ENCODE data around the gene LMTK3. TPM values are rescaled to one million over a fixed set of nuclear protein-coding genes. Genes with fewer than 3 reads are reported as not detected.
A peak's percentile ranks its signal among the peaks of the same experiment; 100 is the strongest.

LMTK3 gene
- total and polyA plus RNA-seq, 8 donors, result 0.45 to 23.5 (median 1.4) TPM; not detected in 1

DNA sequence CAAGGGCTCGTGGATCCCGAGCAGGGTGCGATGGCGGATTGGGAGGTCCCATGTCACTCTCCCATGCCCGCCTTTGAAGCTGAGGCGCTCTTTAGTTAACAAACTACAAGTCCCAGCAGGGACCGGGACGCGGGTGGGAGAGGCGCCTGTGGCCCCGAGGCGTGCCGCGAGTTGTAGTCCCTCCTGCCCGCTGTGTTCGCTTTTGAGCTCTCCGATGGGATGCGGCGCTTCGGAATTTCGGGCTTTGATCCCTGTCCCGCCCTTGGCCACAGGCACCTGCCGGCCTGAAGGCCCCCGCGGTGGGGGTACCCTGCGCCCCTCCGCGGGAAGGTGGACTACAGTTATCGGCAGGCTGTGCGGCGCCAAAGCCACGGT, 31.5 kb downstream of the LMTK3 start:
- H3K4me1 ChIP-seq, result peaks cover 7 to 31% (median 21%) of the 10 kb centered on the region in 4 donors
- peaks cover 37 to 45% (median 44%) of the 10 kb centered on the region in 4 donors for H3K36me3 ChIP-seq
- peak; percentile 49 to 84 for DNase-seq
- 9 to 22% (median 12%) methylated on average over 25 to 32 of the region's 32 CpGs for WGBS, 5 donors
- TF ChIP-seq CTCF (IDR thresholded peaks at IDR 0.05), result no peak
- TF ChIP-seq EP300 (IDR thresholded peaks at IDR 0.05), result no peak
- no peak for TF ChIP-seq POLR2A (IDR thresholded peaks at IDR 0.05)
- peak; percentile 12 to 64 (median 13) for TF ChIP-seq POLR2AphosphoS5 (IDR thresholded peaks at IDR 0.05)
- peak overlapping the region; percentile 45 to 56 (median 50) for H3K4me3 ChIP-seq
- no peaks in the 10 kb centered on the region for H3K9me3 ChIP-seq
- H3K27me3 ChIP-seq, result no peaks in the 10 kb centered on the region
- H3K27ac ChIP-seq, result peak overlapping the region; percentile 78 to 90 (median 83)
- intact Hi-C loops (cut with DNase I; ENCODE audit: low total_unique reads), result no loop called here

- H3K27ac ChIP-seq, result peak overlapping the region; percentile 14 to 90 (median 83)
- H3K27me3 ChIP-seq, result no peaks in the 10 kb centered on the region
- DNase-seq, result peak in 1 of 2 donors; percentile 32
- WGBS, 5 donors, result 68 to 79% (median 71%) methylated on average over 6 to 7 of the region's 7 CpGs
- intact Hi-C loops (cut with DNase I; ENCODE audit: low total_unique reads), result no loop called here
- H3K9me3 ChIP-seq, result no peaks in the 10 kb centered on the region
- peak overlapping the region in 1 of 4 donors; percentile 50 for H3K4me3 ChIP-seq
- TF ChIP-seq CTCF (IDR thresholded peaks at IDR 0.05), result no peak
- peaks cover 42 to 50% (median 49%) of the 10 kb centered on the region in 4 donors for H3K36me3 ChIP-seq
- peaks cover 7 to 31% (median 21%) of the 10 kb centered on the region in 4 donors for H3K4me1 ChIP-seq
These were observed 31.9 kb downstream of the LMTK3 start for GRCh38 chr19:48479686-48480085.

DNA sequence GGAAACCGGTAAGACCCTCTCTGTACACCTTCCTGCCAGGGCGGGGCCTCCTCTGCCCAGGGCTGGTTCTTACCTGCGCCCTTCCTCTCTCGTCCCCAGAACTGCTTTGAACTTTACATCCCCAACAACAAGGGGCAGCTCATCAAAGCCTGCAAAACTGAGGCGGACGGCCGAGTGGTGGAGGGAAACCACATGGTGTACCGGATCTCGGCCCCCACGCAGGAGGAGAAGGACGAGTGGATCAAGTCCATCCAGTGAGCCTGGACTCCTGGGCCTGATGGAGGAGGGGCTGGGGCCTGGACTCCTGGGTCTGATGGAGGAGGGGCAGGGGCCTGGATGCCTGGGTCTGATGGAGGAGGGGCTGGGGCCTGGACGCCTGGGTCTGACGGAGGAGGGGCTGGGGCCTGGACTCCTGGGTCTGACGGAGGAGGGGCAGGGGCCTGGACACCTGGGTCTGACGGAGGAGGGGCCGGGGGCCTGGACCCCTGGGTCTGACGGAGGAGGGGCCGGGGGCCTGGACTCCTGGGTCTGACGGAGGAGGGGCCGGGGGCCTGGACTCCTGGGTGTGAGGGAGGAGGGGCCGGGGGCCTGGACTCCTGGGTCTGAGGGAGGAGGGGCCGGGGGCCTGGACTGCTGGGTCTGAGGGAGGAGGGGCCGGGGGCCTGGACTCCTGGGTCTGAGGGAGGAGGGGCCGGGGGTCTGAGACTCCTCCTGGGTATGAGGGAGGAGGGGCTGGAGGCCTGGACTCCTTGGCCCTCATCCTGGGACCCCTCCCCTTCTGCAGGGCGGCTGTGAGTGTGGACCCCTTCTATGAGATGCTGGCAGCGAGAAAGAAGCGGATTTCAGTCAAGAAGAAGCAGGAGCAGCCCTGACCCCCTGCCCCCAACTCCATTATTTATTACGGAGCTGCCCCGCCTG, 33.0 kb downstream of the LMTK3 start:
- intact Hi-C loops (cut with DNase I; ENCODE audit: low total_unique reads), result no loop called here
- Histone ChIP-seq H3K4me1 (peaks cover 7 to 31% (median 21%) of the 10 kb centered on the region in 4 donors), H3K36me3 (peaks cover 53 to 61% (median 60%) of the 10 kb centered on the region in 4 donors), H3K9me3 (no peaks in the 10 kb centered on the region), H3K4me3 (no peak overlapping the region), H3K27ac (peak overlapping the region in 1 of 5 donors; percentile 90), H3K27me3 (no peaks in the 10 kb centered on the region)
- no peak for DNase-seq
- TF ChIP-seq EP300 (IDR thresholded peaks at IDR 0.05) (no peak), POLR2A (IDR thresholded peaks at IDR 0.05) (no peak), POLR2AphosphoS5 (IDR thresholded peaks at IDR 0.05) (no peak), CTCF (IDR thresholded peaks at IDR 0.05) (no peak)
- 81 to 89% (median 84%) methylated on average over 17 to 29 of the region's 29 CpGs for WGBS, 5 donors

GRCh38 chr19:48477698-48478338, 33.8 kb downstream of the LMTK3 start:
- Histone ChIP-seq H3K27ac (peak overlapping the region in 1 of 5 donors; percentile 17), H3K36me3 (peaks cover 61 to 69% (median 68%) of the 10 kb centered on the region in 4 donors), H3K4me1 (peaks cover 7 to 34% (median 21%) of the 10 kb centered on the region in 4 donors), H3K9me3 (no peaks in the 10 kb centered on the region), H3K27me3 (no peaks in the 10 kb centered on the region), H3K4me3 (no peak overlapping the region)
- intact Hi-C loops (cut with DNase I; ENCODE audit: low total_unique reads), result no loop called here
- DNase-seq, result no peak
- TF ChIP-seq POLR2A (IDR thresholded peaks at IDR 0.05) (no peak), CTCF (IDR thresholded peaks at IDR 0.05) (no peak), EP300 (IDR thresholded peaks at IDR 0.05) (no peak), POLR2AphosphoS5 (IDR thresholded peaks at IDR 0.05) (no peak)
- 79 to 90% (median 83%) methylated on average over 21 to 22 of the region's 22 CpGs for WGBS, 5 donors
